HCT116 (cell line): ENCODE measurements around the gene CACNA1C.

Experiments used
- EZH2 ChIP-seq: fragments of 200-600 bp; sonication (generic); IDR thresholded peaks from 2 replicates; pipeline ENCODE4 v1.6.1; 2017; ENCODE audit warnings: antibody characterized with exemption, mixed run types
- JUND ChIP-seq: IDR thresholded peaks from 2 replicates; pipeline ENCODE4 v1.6.1; 2012
- POLR2A ChIP-seq: IDR thresholded peaks from 2 replicates; pipeline ENCODE4 v1.7.0; 2011; ENCODE audit warnings: borderline replicate concordance; ENCODE audit not compliant: insufficient read depth, insufficient read length; ENCODE audit errors: extremely low read depth
- POLR2AphosphoS5 ChIP-seq: IDR thresholded peaks from 2 replicates; pipeline ENCODE4 v1.6.1; 2011; ENCODE audit warnings: mild to moderate bottlenecking, low read depth, low read length, moderate library complexity
- RAD21 ChIP-seq: IDR thresholded peaks from 2 replicates; pipeline ENCODE4 v1.6.1; 2012; ENCODE audit warnings: low read depth, mild to moderate bottlenecking
- SIN3A ChIP-seq: IDR thresholded peaks from 2 replicates; pipeline ENCODE4 v1.6.1; 2012; ENCODE audit warnings: low read depth
- SP1 ChIP-seq: IDR thresholded peaks from 2 replicates; pipeline ENCODE4 v1.6.1; 2012; ENCODE audit warnings: low read depth
- TCF7L2 ChIP-seq: IDR thresholded peaks from 2 replicates; pipeline ENCODE4 v1.7.0; 2011; ENCODE audit warnings: borderline replicate concordance, inconsistent platforms; ENCODE audit not compliant: insufficient read depth, insufficient read length; ENCODE audit errors: extremely low read depth
- ZNF274 ChIP-seq: fragments of 200-500 bp; sonication (Bioruptor generic); IDR thresholded peaks from 2 replicates; pipeline ENCODE4 v1.6.1; 2014; ENCODE audit warnings: mild to moderate bottlenecking, low read depth, low read length, inconsistent platforms
- TF ChIP-seq, protein P1 (sequence below), 3 experiments: fragments of 200-600 bp in 1 of 3; sonication (generic) in 1 of 3; IDR thresholded peaks in 2 of 3; conservative IDR thresholded peaks in 1 of 3; 2 replicates each; pipeline ENCODE4 v1.5.1; 2012 to 2017; ENCODE audit warnings: low read depth in 2 of 3, low read length in 2 of 3, antibody characterized with exemption in 1 of 3, borderline replicate concordance in 1 of 3, control low read depth in 1 of 3, mild to moderate bottlenecking in 1 of 3, mixed read lengths in 1 of 3, mixed run types in 1 of 3, moderate library complexity in 1 of 3; ENCODE audit not compliant: insufficient read depth in 1 of 3
- TF ChIP-seq, protein P2 (sequence below): IDR thresholded peaks from 2 replicates; pipeline ENCODE4 v1.6.1; 2012

DNA sequence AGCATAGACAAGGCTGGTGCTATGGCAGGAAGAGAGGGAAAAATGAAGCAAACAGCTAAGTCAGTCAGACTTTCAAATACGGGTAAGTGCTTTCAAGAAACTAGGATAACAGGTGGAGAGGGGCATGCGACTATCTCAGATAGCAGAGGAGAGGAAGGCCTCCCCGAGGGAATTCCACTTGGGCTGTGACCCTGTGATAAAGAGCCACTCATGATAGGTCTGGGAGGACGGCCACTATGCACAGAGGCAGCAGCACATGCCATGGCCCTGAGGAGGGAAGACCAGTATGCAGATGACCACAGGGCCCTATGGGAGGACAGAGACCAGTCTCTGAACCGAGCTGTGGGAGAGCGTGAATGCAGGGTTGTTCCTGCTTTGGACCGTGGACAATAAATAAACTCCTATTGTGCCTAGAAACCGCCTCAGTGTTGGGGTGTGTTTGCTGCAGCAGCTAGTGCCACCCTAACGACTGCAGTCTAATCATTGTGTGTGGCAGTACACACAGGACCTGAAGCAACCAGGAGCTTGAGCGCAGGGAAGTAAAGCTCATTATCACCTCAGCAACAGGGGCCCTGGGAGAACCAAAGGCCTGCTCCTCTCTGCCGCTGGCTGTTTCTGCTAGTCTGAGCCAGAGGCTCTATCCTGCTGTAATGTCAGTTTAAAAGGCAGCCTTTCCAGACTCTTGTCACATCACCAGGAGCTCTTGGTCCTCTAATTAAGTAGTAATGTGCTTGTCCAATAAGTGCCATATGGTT, 119.1 kb downstream of the CACNA1C start:
- TF ChIP-seq, protein P1, sequence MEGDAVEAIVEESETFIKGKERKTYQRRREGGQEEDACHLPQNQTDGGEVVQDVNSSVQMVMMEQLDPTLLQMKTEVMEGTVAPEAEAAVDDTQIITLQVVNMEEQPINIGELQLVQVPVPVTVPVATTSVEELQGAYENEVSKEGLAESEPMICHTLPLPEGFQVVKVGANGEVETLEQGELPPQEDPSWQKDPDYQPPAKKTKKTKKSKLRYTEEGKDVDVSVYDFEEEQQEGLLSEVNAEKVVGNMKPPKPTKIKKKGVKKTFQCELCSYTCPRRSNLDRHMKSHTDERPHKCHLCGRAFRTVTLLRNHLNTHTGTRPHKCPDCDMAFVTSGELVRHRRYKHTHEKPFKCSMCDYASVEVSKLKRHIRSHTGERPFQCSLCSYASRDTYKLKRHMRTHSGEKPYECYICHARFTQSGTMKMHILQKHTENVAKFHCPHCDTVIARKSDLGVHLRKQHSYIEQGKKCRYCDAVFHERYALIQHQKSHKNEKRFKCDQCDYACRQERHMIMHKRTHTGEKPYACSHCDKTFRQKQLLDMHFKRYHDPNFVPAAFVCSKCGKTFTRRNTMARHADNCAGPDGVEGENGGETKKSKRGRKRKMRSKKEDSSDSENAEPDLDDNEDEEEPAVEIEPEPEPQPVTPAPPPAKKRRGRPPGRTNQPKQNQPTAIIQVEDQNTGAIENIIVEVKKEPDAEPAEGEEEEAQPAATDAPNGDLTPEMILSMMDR (IDR thresholded peaks at IDR 0.05 in 2 of 3, conservative IDR thresholded peaks at IDR 0.05 in 1 of 3; ENCODE audit: borderline replicate concordance in 1 of 3, insufficient read depth in 1 of 3, low read depth in 2 of 3, low read length in 2 of 3): no peak
- TF ChIP-seq ZNF274 (no peak), EZH2 (no peak), POLR2AphosphoS5 (no peak), POLR2A (no peak), RAD21 (no peak), JUND (no peak), TCF7L2 (no peak), SIN3A (no peak), SP1 (no peak)
- TF ChIP-seq, protein P2, sequence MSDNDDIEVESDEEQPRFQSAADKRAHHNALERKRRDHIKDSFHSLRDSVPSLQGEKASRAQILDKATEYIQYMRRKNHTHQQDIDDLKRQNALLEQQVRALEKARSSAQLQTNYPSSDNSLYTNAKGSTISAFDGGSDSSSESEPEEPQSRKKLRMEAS: no peak
